ENCODE measurements around the gene SSH3. TPM values are rescaled to one million over a fixed set of nuclear protein-coding genes. Genes with fewer than 3 reads are reported as not detected.

Gene SSH3
- total and polyA plus RNA-seq, 2 of the 8 experiments (the other 6 are each of a cell fraction or from before 2014, with no cell fraction given), result 16.9 to 19.8 TPM

DNA sequence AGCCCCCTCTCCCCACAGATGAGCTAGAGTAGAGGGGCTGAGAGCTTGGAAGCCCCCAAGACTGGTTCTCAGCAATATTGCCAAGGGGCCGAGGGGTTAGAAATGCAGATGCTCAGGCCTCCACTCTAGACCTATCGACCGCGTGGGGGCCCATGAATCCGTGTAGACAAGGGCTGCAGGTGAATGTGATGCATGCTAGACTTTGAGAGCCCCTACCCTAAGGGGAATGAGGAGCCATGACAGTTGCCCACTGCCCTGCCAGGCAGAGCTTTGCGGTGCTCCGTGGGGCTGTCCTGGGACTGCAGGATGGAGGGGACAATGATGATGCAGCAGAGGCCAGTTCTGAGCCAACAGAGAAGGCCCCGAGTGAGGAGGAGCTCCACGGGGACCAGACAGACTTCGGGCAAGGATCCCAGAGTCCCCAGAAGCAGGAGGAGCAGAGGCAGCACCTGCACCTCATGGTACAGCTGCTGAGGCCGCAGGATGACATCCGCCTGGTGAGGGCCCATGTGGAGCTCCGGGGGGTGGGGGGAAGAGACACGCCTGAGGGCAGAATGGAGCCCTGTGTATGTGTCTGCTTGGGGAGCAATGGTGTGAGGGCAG is 1.3 kb downstream of the SSH3 start:
- Histone ChIP-seq H3K9me3 (ENCODE audit: insufficient read depth in 2 of 2, low read depth in 1 of 2, low read length in 1 of 2) (no peaks in the 10 kb centered on the region), H4K91ac (replicated peaks; ENCODE audit: insufficient read length, low read length) (no peak overlapping the region), H3K23ac (ENCODE audit: insufficient read length) (no peak overlapping the region), H3K4me2 (ENCODE audit: insufficient read depth in 1 of 2, low read depth in 2 of 2, low read length in 2 of 2) (peak overlapping the region; percentile 81 to 85), H3K27ac (ENCODE audit: low read depth, low read length) (no peak overlapping the region), H2BK20ac (ENCODE audit: low read length) (0 out of 2 replicates have a peak overlapping the region, but pooled peaks have one; percentile 32), H3K4ac (replicated peaks; ENCODE audit: insufficient read length, low read depth, low read length) (no peak overlapping the region), H4K5ac (ENCODE audit: insufficient read length, low read depth, low read length) (no peak overlapping the region), H3K4me3 (ENCODE audit: extremely low read depth in 1 of 4, insufficient read depth in 2 of 4, low read depth in 3 of 4, low read length in 4 of 4) (peak overlapping the region; percentile 67 to 94 (median 74); a peak in 7 of 8 replicates), H2BK12ac (ENCODE audit: low read depth, low read length) (no peak overlapping the region), H2BK5ac (ENCODE audit: low read depth, low read length) (no peak overlapping the region), H3K79me1 (ENCODE audit: low read depth, low read length) (no peaks in the 10 kb centered on the region), H3K9ac (replicated peaks in 1 of 4; ENCODE audit: extremely low read depth in 1 of 4, low read depth in 3 of 4, low read length in 3 of 4) (no peak overlapping the region), H3K27me3 (replicated peaks in 1 of 4; ENCODE audit: control insufficient read depth in 3 of 4, extremely low read depth in 1 of 4, insufficient read depth in 3 of 4, low read length in 3 of 4) (peaks cover 0 to 11% (median 7%) of the 10 kb centered on the region in 4 experiments; a peak in 5 of 7 replicates), H2BK15ac (ENCODE audit: low read length) (no peak overlapping the region), H3K4me1 (replicated peaks in 1 of 4; ENCODE audit: control insufficient read depth in 3 of 4, insufficient read depth in 4 of 4, low read length in 3 of 4) (peaks cover 0 to 20% (median 16%) of the 10 kb centered on the region in 4 experiments; a peak in 5 of 7 replicates), H2AK5ac (ENCODE audit: low read depth, low read length) (0 out of 2 replicates have a peak overlapping the region, but pooled peaks have one; percentile 13), H4K20me1 (replicated peaks in 1 of 2; ENCODE audit: control insufficient read depth in 1 of 2, insufficient read depth in 2 of 2, low read length in 2 of 2) (peaks cover 0 to 8% of the 10 kb centered on the region in 2 experiments), H2AFZ (ENCODE audit: low read length) (no peak overlapping the region), H3K79me2 (ENCODE audit: control insufficient read depth in 1 of 2, insufficient read depth in 2 of 2, low read length in 2 of 2) (no peaks in the 10 kb centered on the region), H3K14ac (ENCODE audit: insufficient read length) (no peak overlapping the region), H3K56ac (replicated peaks; ENCODE audit: insufficient read length, low read depth, low read length) (no peak overlapping the region), H4K8ac (ENCODE audit: extremely low read depth, insufficient read depth, low read length) (no peak overlapping the region), H3K18ac (ENCODE audit: extremely low read depth, low read length) (no peak overlapping the region), H2BK120ac (replicated peaks; ENCODE audit: low read depth, low read length) (no peak overlapping the region), H3K23me2 (ENCODE audit: low read depth, low read length) (peaks cover 19% of the 10 kb centered on the region; the same call in 1 of the 2 replicates), H3K36me3 (ENCODE audit: control insufficient read depth in 2 of 4, insufficient read depth in 4 of 4, low read length in 3 of 4) (peaks cover 0 to 10% (median 3%) of the 10 kb centered on the region in 4 experiments; a peak in 4 of 8 replicates)
- FAIRE-seq, result no peak
- ChIA-PET POLR2A (ENCODE audit: partially characterized antibody) (interaction anchor here (0.9 to 9.7 kb wide), 7 partner anchors 9 to 66 kb away, joined by 3 to 106 read pairs (median 4); partner anchors contain the start of gene ANKRD13D), CTCF (ENCODE audit: partially characterized antibody) (interaction anchor here (0.8 to 4.8 kb wide), 7 partner anchors 11 to 161 kb away, joined by 3 to 33 read pairs (median 3); partner anchors contain the start of gene ANKRD13D)
- 83% methylated on average over 14 of the region's 14 CpGs; no CpG with 5 or more reads in 1 of the 2 experiments for WGBS, 2 experiments (ENCODE audit: extremely low coverage in 1 of 2, insufficient coverage in 1 of 2, insufficient read length in 1 of 2, insufficient replicate concordance in 2 of 2, low coverage in 1 of 2, low lambda C conversion rate in 2 of 2, missing lambda C conversion rate in 1 of 2)
- TF ChIP-seq SUZ12 (IDR thresholded peaks at IDR 0.05; ENCODE audit: low read length), result no peak
- 0 out of 2 replicates have a peak, but pooled peaks have one; percentile 38 for TF ChIP-seq GABPA (IDR thresholded peaks at IDR 0.05; ENCODE audit: borderline replicate concordance, insufficient read depth, low read length)
- no peak for TF ChIP-seq ZNF274 (IDR thresholded peaks at IDR 0.05; ENCODE audit: borderline replicate concordance, extremely low read depth, low read length)
- no peak for DNase-seq (ENCODE audit: low read depth in 1 of 2, low spot score in 2 of 2)
